Panc1 (cell line): ENCODE data around the gene PNLIPRP1. TPM values are rescaled to one million over a fixed set of nuclear protein-coding genes. Genes with fewer than 3 reads are reported as not detected.

ENCODE experiments used
- ATAC-seq: fragments of 200-7000 bp; cut with Tn5 transposase; 2 replicates; pipeline ENCODE4 v1.9.1; 2020; ENCODE audit warnings: mild to moderate bottlenecking, moderate library complexity
- BruUV-seq: library from RNA; stranded (reverse); fragments of 400-500 nt; replicated peaks from 2 replicates; lab custom pipeline; 2021; lab: Mats Ljungman, UMichigan
- CTCF ChIA-PET: fragments of 300-600 bp; sonication (Branson Sonifier 250); formaldehyde crosslinking; loops from one replicate; lab custom pipeline; 2022; ENCODE audit warnings: antibody characterized with exemption; lab: Charles Lee
- POLR2A ChIA-PET: fragments of 300-600 bp; sonication (Branson Sonifier 250); formaldehyde crosslinking; loops from one replicate; lab custom pipeline; 2022; ENCODE audit warnings: antibody characterized with exemption; lab: Charles Lee
- DNase-seq: peaks from one replicate; pipeline ENCODE4 v3.0.0-alpha.2; 2010; ENCODE audit warnings: low read depth, low spot score
- H3K27ac ChIP-seq: 2 replicates; pipeline ENCODE4 v1.5.1; 2011; ENCODE audit warnings: mild to moderate bottlenecking, low read length, inconsistent platforms
- H3K27me3 ChIP-seq: fragments of 200-500 bp; sonication (Bioruptor generic); 2 replicates; pipeline ENCODE4 v1.6.0; 2014; ENCODE audit warnings: low read length, inconsistent platforms; ENCODE audit not compliant: control insufficient read depth, insufficient read depth
- H3K36me3 ChIP-seq: fragments of 200-500 bp; sonication (Bioruptor generic); 2 replicates; pipeline ENCODE4 v1.5.1; 2014; ENCODE audit warnings: inconsistent platforms, mild to moderate bottlenecking, low read length, moderate library complexity; ENCODE audit not compliant: control insufficient read depth, insufficient read depth
- H3K4me1 ChIP-seq: 2 replicates; pipeline ENCODE4 v1.5.1; 2011; ENCODE audit warnings: inconsistent platforms, mild to moderate bottlenecking, low read length, moderate library complexity; ENCODE audit not compliant: control insufficient read depth, insufficient read depth
- H3K4me3 ChIP-seq, 2 experiments: 2 replicates each; pipeline ENCODE4 v1.5.1; 2011 to 2012; ENCODE audit warnings: low read depth in 2 of 2, low read length in 2 of 2, mild to moderate bottlenecking in 2 of 2, inconsistent platforms in 1 of 2, moderate library complexity in 1 of 2
- H3K9me3 ChIP-seq: fragments of 200-500 bp; sonication (Bioruptor generic); 2 replicates; pipeline ENCODE4 v1.5.1; 2014; ENCODE audit warnings: low read depth, mild to moderate bottlenecking, inconsistent platforms, low read length, moderate library complexity; ENCODE audit not compliant: control insufficient read depth, insufficient read depth
- POLR2AphosphoS5 ChIP-seq: IDR thresholded peaks from 2 replicates; pipeline ENCODE4 v1.6.1; 2012; ENCODE audit warnings: mild to moderate bottlenecking, low read depth, low read length, moderate library complexity
- SIN3A ChIP-seq: IDR thresholded peaks from 2 replicates; pipeline ENCODE4 v1.6.1; 2012; ENCODE audit warnings: low read depth, mild to moderate bottlenecking, low read length, moderate library complexity, borderline replicate concordance; ENCODE audit not compliant: insufficient read depth
- TCF7L2 ChIP-seq: IDR thresholded peaks from 2 replicates; pipeline ENCODE4 v1.6.1; 2011; ENCODE audit warnings: mild to moderate bottlenecking, low read depth, low read length, inconsistent platforms
- in situ Hi-C: cut with HindIII; loops from 2 replicates; pipeline ENCODE4 v1.10.0; 2016; ENCODE audit warnings: low sequenced_read_pairs, low pct_unique_long_range_greater_than_20kb
- intact Hi-C: fragments of 100-400 bp; cut with micrococcal nuclease; formaldehyde crosslinking; loops from one replicate; pipeline ENCODE4 v1.10.0; 2022; ENCODE audit not compliant: unreplicated experiment
- total RNA-seq: library from RNA; stranded (reverse); gene quantifications from one replicate; pipeline ENCODE4 v1.2.1, GENCODE V29; 2021; ENCODE audit not compliant: unreplicated experiment
- TF ChIP-seq, protein P1 (sequence below): fragments of 450-650 bp; IDR thresholded peaks from 2 replicates; pipeline ENCODE4 v1.5.1; 2017; ENCODE audit warnings: mild to moderate bottlenecking

The PNLIPRP1 gene
- total RNA-seq, 1 experiment from 2014 or later: 0.95 TPM

DNA sequence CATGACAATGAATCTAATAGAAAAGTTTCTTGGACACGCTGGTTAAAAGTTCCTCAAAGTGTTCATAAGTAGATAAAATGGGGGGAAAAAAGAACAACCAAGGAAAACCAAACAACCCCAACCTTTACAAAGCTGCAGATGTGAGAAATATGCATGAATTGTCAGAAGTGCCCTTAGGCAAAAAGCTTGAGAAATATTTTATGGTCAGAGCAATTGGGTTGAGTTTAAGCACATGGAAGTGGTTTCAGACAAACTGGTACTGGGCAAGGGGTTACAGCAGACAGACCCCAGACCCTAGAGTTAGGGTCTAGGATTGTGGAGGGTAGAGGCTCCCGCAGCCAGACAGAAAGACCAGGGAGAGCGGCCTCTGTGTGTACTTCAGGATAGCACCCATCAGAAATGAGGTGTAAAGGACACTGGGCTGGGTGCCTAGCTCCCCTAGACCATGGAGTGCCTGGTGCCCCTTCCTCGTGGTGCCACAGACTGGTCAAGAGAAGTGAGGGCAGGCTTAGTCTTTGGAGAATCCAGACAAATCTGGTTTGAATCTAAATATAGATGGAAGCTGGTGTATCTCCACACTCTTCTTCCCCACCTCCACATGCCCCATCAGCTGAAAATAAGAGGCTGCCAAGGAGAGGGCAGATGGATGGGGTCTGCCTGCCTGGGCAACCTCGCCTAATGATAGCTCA lies 67.2 kb downstream of the PNLIPRP1 start:
- Histone ChIP-seq H3K36me3 (no peaks in the 10 kb centered on the region), H3K27me3 (0 out of 2 replicates have a peak, but pooled peaks cover 5% of the 10 kb centered on the region), H3K27ac (no peak overlapping the region), H3K4me1 (no peaks in the 10 kb centered on the region), H3K9me3 (no peaks in the 10 kb centered on the region), H3K4me3 (no peak overlapping the region)
- CTCF ChIA-PET: no interaction called here
- no peak for DNase-seq
- no peak for ATAC-seq
- BruUV-seq: no TSS peak
- intact Hi-C loops (no loop called here), in situ Hi-C loops (no loop called here)
- TF ChIP-seq, protein P1, sequence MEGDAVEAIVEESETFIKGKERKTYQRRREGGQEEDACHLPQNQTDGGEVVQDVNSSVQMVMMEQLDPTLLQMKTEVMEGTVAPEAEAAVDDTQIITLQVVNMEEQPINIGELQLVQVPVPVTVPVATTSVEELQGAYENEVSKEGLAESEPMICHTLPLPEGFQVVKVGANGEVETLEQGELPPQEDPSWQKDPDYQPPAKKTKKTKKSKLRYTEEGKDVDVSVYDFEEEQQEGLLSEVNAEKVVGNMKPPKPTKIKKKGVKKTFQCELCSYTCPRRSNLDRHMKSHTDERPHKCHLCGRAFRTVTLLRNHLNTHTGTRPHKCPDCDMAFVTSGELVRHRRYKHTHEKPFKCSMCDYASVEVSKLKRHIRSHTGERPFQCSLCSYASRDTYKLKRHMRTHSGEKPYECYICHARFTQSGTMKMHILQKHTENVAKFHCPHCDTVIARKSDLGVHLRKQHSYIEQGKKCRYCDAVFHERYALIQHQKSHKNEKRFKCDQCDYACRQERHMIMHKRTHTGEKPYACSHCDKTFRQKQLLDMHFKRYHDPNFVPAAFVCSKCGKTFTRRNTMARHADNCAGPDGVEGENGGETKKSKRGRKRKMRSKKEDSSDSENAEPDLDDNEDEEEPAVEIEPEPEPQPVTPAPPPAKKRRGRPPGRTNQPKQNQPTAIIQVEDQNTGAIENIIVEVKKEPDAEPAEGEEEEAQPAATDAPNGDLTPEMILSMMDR: no peak
- TF ChIP-seq SIN3A (no peak), POLR2AphosphoS5 (no peak), TCF7L2 (no peak)
- POLR2A ChIA-PET: no interaction called here

Other genes starting within 250 kb of the PNLIPRP1 start
- not detected for gene PNLIPRP3, start 163.1 kb upstream of the PNLIPRP1 start, total RNA-seq
- gene PNLIP, start 45.0 kb upstream of the PNLIPRP1 start, total RNA-seq: 1.5 TPM
- 0.72 TPM for gene PNLIPRP2, start 30.0 kb downstream of the PNLIPRP1 start, total RNA-seq
- 7.7 TPM for gene HSPA12A, start 151.6 kb downstream of the PNLIPRP1 start, total RNA-seq